Ectodermal cell (in vitro differentiated cells): Measurements from ENCODE around the gene SERHL2.
"Not testable (repeated sequence)": the region's sequence is repeated elsewhere in the genome, so short reads cannot be mapped to it uniquely, and the experiment has no call there.

Source experiments
- H3K27ac ChIP-seq: 2 replicates; pipeline ENCODE4 v1.7.0; 2013; ENCODE audit warnings: mild to moderate bottlenecking, low read depth, low read length; ENCODE audit not compliant: insufficient read depth, poor library complexity, severe bottlenecking
- H3K27me3 ChIP-seq: 2 replicates; pipeline ENCODE4 v1.7.0; 2013; ENCODE audit warnings: mild to moderate bottlenecking, low read length; ENCODE audit not compliant: insufficient read depth, control insufficient read depth, poor library complexity, severe bottlenecking
- H3K36me3 ChIP-seq: one replicate; pipeline ENCODE4 v1.7.0; 2013; ENCODE audit warnings: low read length; ENCODE audit not compliant: control insufficient read depth, insufficient read depth
- H3K4me1 ChIP-seq: one replicate; pipeline ENCODE4 v1.7.0; 2013; ENCODE audit warnings: low read length; ENCODE audit not compliant: control insufficient read depth, insufficient read depth
- H3K4me3 ChIP-seq: 2 replicates; pipeline ENCODE4 v1.7.0; 2013; ENCODE audit warnings: low read depth, low read length, control low read depth; ENCODE audit not compliant: insufficient read depth
- H3K9me3 ChIP-seq: 2 replicates; pipeline ENCODE4 v1.7.0; 2013; ENCODE audit warnings: mild to moderate bottlenecking, low read length, moderate library complexity; ENCODE audit not compliant: control insufficient read depth
- WGBS, 2 experiments: methylation state at CpG; one replicate each; pipeline ENCODE4 v1.1.7; 2013; ENCODE audit warnings: missing lambda C conversion rate in 2 of 2; 5-methylcytosine and 5-hydroxymethylcytosine counted together

Gene SERHL2

GRCh38 chr22:42603427-42603826 lies 49.7 kb downstream of the SERHL2 start:
- Histone ChIP-seq H3K27me3 (no peaks in the 10 kb centered on the region), H3K9me3 (no peaks in the 10 kb centered on the region), H3K4me3 (no peak overlapping the region), H3K36me3 (peaks cover 44% of the 10 kb centered on the region), H3K4me1 (no peaks in the 10 kb centered on the region), H3K27ac (no peak overlapping the region)
- 94 to 100% methylated on average over 2 of the region's 2 CpGs for WGBS, 2 experiments

GRCh38 chr22:42604403-42604802 lies 50.6 kb downstream of the SERHL2 start:
- 86 to 89% methylated on average over 3 of the region's 3 CpGs for WGBS, 2 experiments
- Histone ChIP-seq H3K36me3 (peaks cover 34% of the 10 kb centered on the region), H3K4me1 (peaks cover 4% of the 10 kb centered on the region), H3K9me3 (no peaks in the 10 kb centered on the region), H3K4me3 (no peak overlapping the region), H3K27me3 (no peaks in the 10 kb centered on the region), H3K27ac (no peak overlapping the region)

GRCh38 chr22:42607641-42608040 lies 53.9 kb downstream of the SERHL2 start:
- not testable (repeated sequence) for H3K27me3 ChIP-seq, H3K4me3 ChIP-seq, H3K4me1 ChIP-seq, H3K9me3 ChIP-seq, H3K36me3 ChIP-seq, H3K27ac ChIP-seq
- WGBS, 2 experiments, result 94 to 96% methylated on average over 31 of the region's 31 CpGs

GRCh38 chr22:42608136-42608822 lies 54.5 kb downstream of the SERHL2 start:
- WGBS, 2 experiments, result 68 to 69% methylated on average over 10 to 11 of the region's 11 CpGs
- Histone ChIP-seq H3K27me3 (no peaks in the 10 kb centered on the region), H3K4me3 (no peak overlapping the region), H3K27ac (peak overlapping the region; percentile 9), H3K4me1 (peaks cover 7% of the 10 kb centered on the region), H3K9me3 (no peaks in the 10 kb centered on the region), H3K36me3 (no peaks in the 10 kb centered on the region)

GRCh38 chr22:42608823-42609361 lies 55.1 kb downstream of the SERHL2 start:
- Histone ChIP-seq H3K36me3 (no peaks in the 10 kb centered on the region), H3K4me3 (no peak overlapping the region)
- WGBS, 2 experiments, result 32 to 34% methylated on average over 11 of the region's 11 CpGs

GRCh38 chr22:42610186-42610585 lies 56.4 kb downstream of the SERHL2 start:
- Histone ChIP-seq H3K27me3 (no peaks in the 10 kb centered on the region), H3K4me3 (no peak overlapping the region), H3K4me1 (peaks cover 7% of the 10 kb centered on the region), H3K36me3 (no peaks in the 10 kb centered on the region), H3K9me3 (no peaks in the 10 kb centered on the region), H3K27ac (no peak overlapping the region)
- 92 to 93% methylated on average over 5 of the region's 5 CpGs for WGBS, 2 experiments

More at GRCh38 chr22:42608823-42609361, 55.1 kb downstream of the SERHL2 start:
- no peaks in the 10 kb centered on the region for H3K9me3 ChIP-seq
- H3K27ac ChIP-seq, result peak overlapping the region; percentile 51
- no peaks in the 10 kb centered on the region for H3K27me3 ChIP-seq
- H3K4me1 ChIP-seq, result peaks cover 7% of the 10 kb centered on the region

- Histone ChIP-seq H3K27ac (no peak overlapping the region), H3K9me3 (no peaks in the 10 kb centered on the region), H3K36me3 (no peaks in the 10 kb centered on the region), H3K4me3 (no peak overlapping the region), H3K27me3 (no peaks in the 10 kb centered on the region), H3K4me1 (peaks cover 15% of the 10 kb centered on the region)
- 95 to 97% methylated on average over 1 of the region's 1 CpG for WGBS, 2 experiments
Measured at GRCh38 chr22:42611051-42611450, 57.3 kb downstream of the SERHL2 start.

- H3K36me3 ChIP-seq, result no peaks in the 10 kb centered on the region
- peaks cover 15% of the 10 kb centered on the region for H3K4me1 ChIP-seq
- H3K9me3 ChIP-seq, result no peaks in the 10 kb centered on the region
- WGBS, 2 experiments, result 89 to 95% methylated on average over 11 of the region's 11 CpGs
- H3K4me3 ChIP-seq, result no peak overlapping the region
- no peak overlapping the region for H3K27ac ChIP-seq
- no peaks in the 10 kb centered on the region for H3K27me3 ChIP-seq
Measured at GRCh38 chr22:42612336-42612735, 58.6 kb downstream of the SERHL2 start.

GRCh38 chr22:42613872-42614301 lies 60.1 kb downstream of the SERHL2 start:
- Histone ChIP-seq H3K4me3 (peak overlapping the region; percentile 82), H3K9me3 (no peaks in the 10 kb centered on the region), H3K4me1 (peaks cover 15% of the 10 kb centered on the region), H3K36me3 (no peaks in the 10 kb centered on the region), H3K27ac (peak overlapping the region; percentile 100), H3K27me3 (no peaks in the 10 kb centered on the region)
- WGBS, 2 experiments, result 2 to 6% methylated on average over 10 of the region's 10 CpGs

- peak within 1 kb of the TSS; percentile 82 for H3K4me3 ChIP-seq
- peak within 1 kb of the TSS; percentile 100 for H3K27ac ChIP-seq
- no peaks in the 10 kb centered on the region for H3K9me3 ChIP-seq
- 0% methylated on average over 85 of the region's 85 CpGs for WGBS, 2 experiments
- H3K27me3 ChIP-seq, result no peaks in the 10 kb centered on the region
- H3K36me3 ChIP-seq, result no peaks in the 10 kb centered on the region
- peaks cover 10% of the 10 kb centered on the region for H3K4me1 ChIP-seq
Measured at GRCh38 chr22:42614312-42615091, 60.7 kb downstream of the SERHL2 start, which contains the start of gene POLDIP3. Gene POLDIP3, minus strand, starts transcription at chr22:42614883. Its CDS starts 26 bp downstream, at chr22:42614857.
